NCI-H2196 treated with DMSO at 0.1 percent for 48 hours (cell line): ENCODE data around the gene MAP3K12.

ENCODE experiments used
- DNase-seq: peaks from one replicate; lab custom pipeline; 2025; ENCODE audit not compliant: unreplicated experiment; lab: John Stamatoyannopoulos, UW

The MAP3K12 gene

DNA sequence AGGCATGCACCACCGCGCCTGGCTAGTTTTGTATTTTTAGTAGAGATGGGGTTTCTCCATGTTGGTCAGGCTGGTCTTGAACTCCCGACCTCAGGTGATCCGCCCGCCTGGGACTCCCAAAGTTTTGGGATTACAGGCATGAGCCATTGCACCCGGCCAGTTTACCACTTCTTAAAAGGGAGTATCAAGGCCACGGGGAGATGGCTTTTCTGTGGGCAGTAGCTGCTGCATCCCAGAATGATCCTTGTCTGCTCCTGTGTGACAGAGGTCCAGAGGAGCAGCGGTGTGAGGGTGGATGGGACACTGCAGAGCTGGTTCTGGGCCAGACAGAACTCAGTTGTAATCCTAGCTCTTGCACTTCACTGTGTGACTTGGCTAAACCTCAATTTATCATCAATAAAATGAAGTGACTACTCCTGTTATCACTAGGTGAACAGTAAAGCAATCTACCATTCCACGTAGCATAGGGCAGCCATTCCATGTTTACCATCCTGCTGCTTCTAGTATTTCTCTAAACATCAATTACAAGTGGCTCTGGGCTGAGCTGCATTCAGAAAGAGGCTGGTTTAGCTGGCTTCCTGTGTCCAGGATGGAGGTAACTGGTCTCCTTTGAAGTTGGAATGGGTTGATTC, 11.0 kb upstream of the MAP3K12 start:
- DNase-seq, result no peak

DNA sequence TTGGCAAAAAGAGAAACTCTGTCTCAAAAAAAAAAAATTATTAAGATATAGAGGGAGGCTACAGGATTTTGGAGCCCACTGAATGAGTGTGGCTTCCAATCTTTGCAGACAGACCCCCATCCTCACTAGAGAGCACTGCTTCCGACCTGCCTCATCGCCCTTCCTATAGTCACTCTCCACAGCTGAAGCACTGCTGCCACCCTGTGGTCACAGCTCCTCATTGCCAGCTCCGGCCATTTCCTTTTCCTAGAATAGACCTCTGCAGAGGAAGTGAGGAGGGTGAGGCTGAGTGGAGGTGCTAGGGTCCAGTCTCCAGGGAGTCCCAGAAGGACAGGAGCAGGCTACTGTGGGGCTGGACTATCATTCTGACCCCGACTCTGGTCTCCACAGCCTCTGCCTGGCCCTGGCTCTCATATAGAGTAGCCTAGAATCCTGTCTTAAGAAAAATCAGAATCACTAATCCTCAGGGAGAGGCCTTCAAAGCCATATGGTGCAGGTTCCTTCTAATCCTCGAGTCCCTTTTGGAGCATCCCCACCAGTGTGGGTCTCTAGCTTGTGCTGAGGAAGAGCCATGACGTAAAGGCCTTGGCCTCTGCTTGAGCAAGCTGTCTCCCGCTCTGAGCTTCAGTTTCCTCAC, 9.4 kb upstream of the MAP3K12 start:
- peak; percentile 50 for DNase-seq

DNA sequence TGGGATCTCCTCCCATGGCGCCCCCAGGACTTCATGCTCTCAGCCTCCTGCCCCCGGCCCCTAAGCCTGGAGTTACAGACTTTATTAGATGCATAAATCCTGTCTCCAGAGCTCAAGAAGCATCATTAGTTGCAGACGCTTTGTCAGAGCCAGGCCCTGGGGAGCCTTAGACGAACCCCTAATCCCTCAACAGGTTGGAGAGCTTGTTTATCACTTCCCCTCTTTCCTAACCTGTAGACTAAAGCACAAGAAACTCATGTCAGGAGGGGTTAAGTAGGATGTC, 8.3 kb upstream of the MAP3K12 start:
- DNase-seq, result no peak

- no peak for DNase-seq
These were observed 7.8 kb upstream of the MAP3K12 start, which contains the start of gene NPFF for GRCh38 chr12:53506881-53507602. TSS of gene NPFF (minus strand) at chr12:53507484. CDS start at chr12:53507474, 10 bp downstream.

DNA sequence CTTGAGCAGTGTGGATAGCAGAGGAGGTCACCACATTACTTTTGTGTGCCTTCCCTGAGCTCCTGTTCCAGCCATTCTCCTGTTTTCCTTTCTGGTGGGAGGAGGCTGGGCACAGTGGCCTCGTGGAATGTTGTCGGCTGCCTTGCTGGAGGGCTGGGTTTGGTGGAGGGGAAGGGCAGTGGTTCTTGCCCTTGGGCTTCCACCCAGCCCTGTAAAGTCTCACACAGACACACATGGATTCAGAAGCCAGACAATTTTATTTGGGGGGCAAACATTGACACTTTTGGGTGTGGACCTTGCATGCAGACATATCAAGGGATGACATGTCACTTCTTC, 7.2 kb upstream of the MAP3K12 start:
- DNase-seq, result no peak

DNA sequence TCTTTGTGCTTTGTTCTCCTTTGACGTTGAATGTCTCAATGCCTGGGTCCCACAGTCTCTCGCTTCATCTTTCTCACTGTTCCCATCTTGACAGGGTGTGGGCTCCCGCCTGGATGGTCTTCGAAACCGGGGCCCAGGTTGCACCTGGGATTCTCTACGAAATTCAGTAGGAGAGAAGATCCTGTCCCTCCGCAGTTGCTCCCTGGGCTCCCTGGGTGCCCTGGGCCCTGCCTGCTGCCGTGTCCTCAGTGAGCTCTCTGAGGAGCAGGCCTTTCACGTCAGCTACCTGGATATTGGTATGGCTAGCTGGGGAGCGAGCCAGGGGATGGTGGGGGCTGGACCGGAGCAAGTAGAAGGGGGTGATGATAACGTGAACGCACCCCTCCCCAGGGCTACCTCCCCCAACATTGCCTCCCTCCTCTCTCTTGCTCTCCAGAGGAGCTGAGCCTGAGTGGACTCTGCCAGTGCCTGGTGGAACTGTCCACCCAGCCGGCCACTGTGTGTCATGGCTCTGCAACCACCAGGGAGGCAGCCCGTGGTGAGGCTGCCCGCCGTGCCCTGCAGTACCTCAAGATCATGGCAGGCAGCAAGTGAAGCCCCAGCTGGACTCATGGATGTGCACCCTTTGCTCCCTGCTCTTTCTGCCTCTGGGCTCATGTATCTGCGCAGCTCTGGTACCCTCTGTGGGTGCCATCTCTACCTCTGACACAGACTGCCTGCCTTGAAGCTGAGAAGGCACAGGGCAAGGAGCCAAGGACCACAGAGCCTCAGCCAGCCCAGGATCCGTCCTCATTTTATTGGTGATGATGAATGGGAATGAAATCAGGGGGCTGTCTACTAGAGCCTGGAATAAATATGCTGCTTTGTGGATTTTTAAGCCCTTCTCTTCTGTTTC, 6.5 kb upstream of the MAP3K12 start:
- no peak for DNase-seq

DNA sequence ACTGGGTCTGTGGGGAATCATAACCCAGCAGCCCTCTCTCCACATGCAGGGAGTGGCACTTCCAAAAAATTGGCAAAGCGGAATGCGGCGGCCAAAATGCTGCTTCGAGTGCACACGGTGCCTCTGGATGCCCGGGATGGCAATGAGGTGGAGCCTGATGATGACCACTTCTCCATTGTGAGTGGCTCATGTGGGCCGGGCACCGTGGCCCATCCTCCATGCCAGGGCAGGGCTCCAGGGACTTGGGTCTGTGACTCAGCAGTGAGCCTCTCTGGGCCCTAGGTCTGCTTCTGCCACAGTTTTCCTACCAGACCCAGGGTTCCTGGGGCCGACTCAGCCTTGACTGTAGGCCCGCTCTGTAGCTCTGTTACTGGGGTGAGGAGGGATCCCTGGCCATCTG, 5.8 kb upstream of the MAP3K12 start:
- no peak for DNase-seq

DNA sequence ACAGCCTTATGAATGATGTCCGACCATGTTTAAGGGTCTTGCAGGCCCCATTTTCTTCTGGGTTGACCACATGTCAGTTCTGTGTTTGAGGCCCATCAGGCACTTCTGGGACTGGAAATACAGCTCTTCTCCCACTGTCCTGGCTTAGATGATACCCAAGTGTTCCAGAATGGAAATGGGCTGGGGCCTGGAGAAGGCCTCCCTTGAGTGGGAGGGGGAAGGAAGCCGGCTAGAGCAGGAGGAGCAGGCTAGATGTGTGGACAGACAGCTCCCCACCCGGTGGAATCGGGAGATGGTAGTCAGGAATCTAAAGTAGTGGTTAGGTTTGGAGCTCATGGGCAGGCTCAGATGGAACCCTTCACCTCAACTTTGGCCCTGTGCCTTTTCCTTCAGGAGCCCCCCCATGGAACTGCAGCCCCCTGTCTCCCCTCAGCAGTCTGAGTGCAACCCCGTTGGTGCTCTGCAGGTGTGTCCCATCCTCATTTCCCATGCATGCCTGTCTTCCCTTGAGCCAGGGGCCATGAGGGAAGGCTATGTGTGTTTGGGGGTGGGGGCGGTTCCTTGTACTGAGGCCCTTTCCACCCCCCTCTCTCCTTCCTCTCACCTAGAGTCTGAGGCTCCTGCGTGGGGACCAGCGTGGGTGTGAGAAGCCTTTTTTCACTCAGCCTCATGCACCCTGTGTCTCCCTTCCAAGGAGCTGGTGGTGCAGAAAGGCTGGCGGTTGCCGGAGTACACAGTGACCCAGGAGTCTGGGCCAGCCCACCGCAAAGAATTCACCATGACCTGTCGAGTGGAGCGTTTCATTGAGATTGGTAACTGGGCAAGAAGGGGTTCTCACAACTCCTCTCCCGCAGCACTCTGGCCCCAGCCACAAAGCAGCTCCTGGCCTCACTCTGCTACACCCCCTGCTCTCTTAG, 5.0 kb upstream of the MAP3K12 start:
- no peak for DNase-seq

DNA sequence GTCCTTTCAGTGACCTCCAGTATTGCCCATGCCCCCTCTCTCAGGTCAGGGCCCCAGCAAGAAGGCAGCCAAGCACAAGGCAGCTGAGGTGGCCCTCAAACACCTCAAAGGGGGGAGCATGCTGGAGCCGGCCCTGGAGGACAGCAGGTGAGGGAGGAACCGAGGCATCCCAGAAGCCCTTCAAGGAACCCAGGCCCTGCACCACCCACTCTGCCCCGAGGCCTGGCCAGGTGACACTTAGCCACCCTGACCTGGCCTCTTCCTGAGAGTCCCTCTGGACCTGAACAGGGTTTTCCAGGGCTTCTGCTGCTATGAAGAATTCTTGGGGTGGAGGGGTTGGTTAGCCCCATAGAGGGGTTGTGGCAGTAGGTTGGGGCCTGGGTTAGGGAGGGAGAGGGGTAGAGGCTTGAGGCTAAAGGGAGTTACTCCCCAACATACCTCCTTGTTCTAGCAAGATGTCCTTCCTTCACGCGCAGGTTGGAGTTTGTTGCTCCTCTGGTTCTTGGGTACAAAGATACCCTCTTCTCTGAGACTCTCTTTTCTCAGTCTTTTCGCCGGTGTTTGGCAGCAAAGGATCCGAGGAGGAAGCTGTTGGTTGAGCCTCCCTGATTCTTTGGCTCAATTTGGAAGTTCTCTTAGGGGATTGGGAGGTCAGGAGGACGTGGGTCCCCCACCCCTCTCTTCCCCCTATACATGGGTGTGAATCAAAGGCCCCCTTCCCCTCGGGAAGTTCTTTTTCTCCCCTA, 3.9 kb upstream of the MAP3K12 start:
- DNase-seq, result no peak

- no peak for DNase-seq
These were observed 3.1 kb upstream of the MAP3K12 start for GRCh38 chr12:53502331-53502730.

- DNase-seq, result no peak
These were observed 2.4 kb upstream of the MAP3K12 start for GRCh38 chr12:53501615-53502181.

DNA sequence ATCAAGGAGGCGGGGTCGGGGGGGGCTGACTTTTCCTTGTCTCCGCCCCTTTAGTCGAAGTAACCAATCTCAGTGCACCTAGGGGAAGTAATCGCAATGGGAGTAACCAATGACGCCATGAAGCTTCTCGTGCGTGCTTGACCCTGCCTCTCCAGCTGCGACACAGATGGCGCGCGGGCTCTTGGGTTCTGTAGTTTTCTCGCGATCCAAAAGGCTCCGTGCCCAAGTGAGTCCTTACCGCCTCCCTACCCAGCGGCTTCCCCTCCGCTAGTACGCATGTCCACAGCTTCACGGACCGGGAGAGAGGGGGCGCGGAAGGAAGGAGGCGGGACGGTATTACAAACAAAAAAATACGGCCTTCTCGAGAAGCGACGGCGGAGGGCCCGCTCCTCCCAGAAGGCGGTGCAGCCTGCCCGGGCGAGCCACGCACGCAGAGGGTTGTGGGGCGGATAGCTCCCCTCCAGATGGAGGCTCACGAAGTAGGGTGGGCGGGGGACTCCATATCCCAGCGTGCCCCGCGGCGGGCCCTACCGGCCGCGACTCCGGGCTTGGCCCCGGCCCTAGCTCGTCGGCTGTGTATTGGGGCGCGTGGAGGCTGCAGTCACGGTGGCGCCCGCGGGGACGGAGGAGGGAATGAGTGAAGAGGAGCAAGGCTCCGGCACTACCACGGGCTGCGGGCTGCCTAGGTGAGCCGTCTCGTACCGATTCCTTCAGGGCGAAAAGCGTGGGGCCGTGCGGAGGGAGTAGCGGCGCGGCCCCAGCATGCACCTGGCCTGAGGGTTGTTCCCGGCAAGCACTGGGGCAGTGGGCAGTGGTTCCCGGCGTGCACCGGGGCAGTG, 1.7 kb upstream of the MAP3K12 start, which contains the start of gene TARBP2:
Gene TARBP2, plus strand, starts transcription at position 508 of the 839 bp plus-strand sequence. Its CDS starts 126 bp downstream, at position 634.
- DNase-seq, result peak; percentile 98

DNA sequence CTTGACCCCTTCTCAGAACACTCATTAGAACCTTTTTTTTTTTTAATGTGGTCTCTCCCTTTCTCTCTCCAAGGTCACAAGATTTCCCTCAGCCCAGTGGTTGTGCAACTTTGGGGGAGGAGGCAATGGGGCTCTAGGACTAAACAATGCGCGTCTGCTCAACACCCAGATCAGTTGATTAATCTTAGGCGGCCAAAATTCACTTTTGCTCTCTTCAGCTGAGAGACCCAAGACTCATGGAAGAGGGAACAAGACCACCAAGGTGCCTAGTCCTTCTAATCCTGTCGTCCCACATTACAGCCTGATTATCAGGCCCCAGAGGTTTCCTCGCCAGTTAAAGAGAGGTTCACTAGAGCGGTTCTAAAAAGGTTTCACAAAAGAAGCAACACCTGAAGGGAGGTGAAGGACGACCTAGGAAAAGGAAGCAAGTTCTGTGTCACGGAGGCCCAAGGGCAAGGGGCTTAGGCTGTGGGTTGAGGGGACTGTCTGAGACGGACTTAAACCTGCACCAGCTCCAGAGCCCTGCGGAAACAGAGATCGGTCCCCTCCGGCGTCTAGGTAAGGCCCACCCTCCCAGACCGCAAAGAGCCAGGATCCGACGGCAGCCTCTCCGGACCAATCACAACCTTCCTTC, 1.0 kb upstream of the MAP3K12 start:
- DNase-seq, result no peak

GRCh38 chr12:53498235-53498630, 1.0 kb downstream of the MAP3K12 start:
- DNase-seq, result no peak

GRCh38 chr12:53497461-53497860, 1.8 kb downstream of the MAP3K12 start:
- no peak for DNase-seq

GRCh38 chr12:53496752-53497032, 2.6 kb downstream of the MAP3K12 start:
- no peak for DNase-seq

- no peak for DNase-seq
These were observed 3.1 kb downstream of the MAP3K12 start for GRCh38 chr12:53495903-53496751.
